ENCODE measurements around the gene RSRC1.
"Not testable (repeated sequence)": the region's sequence is repeated elsewhere in the genome, so short reads cannot be mapped to it uniquely, and the experiment has no call there.

RSRC1 gene

DNA sequence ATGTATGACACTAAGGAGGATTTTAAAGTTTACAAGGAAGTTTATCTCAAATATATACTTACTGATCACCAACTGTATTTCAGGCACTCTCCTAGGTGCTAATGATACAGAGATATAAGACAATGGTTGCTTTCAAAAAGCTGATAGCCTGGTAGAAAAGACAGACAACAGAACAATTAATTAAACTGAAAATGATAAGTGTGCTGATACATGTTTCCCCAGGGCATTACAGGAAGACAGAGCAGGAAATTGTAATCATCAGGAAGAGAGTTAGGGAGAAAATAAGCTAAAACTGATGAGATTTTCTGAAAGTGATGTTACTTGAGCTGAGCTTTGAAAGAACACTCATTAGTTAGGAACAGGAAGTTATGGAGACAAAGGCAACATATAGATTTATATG, 229.7 kb downstream of the RSRC1 start:
- no peak overlapping the region for H3K27ac ChIP-seq
- no peak for DNase-seq (ENCODE audit: low spot score)
- POLR2A ChIA-PET (ENCODE audit: low non-redundant PET), result no interaction called here
- CTCF ChIA-PET, result interaction anchor here (0.5 to 0.7 kb wide), 2 partner anchors 244 to 824 kb away, joined by 3 to 4 read pairs; no protein-coding TSS in a partner anchor
- TF ChIP-seq, protein P1, sequence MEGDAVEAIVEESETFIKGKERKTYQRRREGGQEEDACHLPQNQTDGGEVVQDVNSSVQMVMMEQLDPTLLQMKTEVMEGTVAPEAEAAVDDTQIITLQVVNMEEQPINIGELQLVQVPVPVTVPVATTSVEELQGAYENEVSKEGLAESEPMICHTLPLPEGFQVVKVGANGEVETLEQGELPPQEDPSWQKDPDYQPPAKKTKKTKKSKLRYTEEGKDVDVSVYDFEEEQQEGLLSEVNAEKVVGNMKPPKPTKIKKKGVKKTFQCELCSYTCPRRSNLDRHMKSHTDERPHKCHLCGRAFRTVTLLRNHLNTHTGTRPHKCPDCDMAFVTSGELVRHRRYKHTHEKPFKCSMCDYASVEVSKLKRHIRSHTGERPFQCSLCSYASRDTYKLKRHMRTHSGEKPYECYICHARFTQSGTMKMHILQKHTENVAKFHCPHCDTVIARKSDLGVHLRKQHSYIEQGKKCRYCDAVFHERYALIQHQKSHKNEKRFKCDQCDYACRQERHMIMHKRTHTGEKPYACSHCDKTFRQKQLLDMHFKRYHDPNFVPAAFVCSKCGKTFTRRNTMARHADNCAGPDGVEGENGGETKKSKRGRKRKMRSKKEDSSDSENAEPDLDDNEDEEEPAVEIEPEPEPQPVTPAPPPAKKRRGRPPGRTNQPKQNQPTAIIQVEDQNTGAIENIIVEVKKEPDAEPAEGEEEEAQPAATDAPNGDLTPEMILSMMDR (conservative IDR thresholded peaks at IDR 0.05; ENCODE audit: low read depth), result no peak

DNA sequence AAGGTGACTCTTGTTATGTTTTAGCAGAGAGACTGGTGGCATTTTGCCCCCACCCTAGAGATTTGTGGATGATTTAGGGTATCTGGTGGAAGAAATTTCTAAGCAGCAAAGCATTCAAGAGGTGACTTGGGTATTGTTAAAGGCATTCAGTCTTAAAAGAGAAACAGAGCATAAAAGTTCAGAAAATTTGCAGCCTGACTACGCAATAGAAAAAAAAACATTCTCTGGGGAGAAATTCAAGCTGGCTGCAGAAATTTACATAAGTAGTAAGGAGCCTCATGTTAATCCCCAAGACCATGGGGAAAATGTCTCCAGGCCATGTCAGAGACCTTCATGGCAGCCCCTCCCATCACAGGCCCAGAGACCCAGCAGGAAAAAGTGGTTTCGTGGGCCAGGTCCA, 231.1 kb downstream of the RSRC1 start:
- CTCF ChIA-PET, result interaction anchor here (0.6 to 0.7 kb wide), 2 partner anchors 93 to 309 kb away, joined by 3 read pairs; no protein-coding TSS in a partner anchor
- DNase-seq (ENCODE audit: low spot score); H3K27ac ChIP-seq; POLR2A ChIA-PET (ENCODE audit: low non-redundant PET): not testable (repeated sequence)

DNA sequence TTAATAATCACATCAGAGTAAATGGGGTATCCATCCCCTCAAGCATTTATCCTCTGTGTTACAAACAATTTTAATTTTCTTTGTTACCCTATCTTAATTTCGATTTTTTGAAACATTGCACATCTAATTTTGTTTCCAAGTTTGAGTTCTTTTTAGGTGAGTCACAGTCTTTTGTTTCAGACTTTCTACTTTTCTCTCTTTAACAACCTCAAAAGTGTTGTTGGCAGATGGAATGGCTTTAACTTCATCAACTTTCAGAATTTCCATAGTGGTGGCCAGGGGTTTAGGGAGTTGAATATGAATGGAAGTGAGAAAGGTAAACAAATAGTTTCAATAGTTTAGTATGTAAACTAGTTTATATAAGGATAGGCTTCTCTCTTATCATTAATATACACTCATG, 238.1 kb downstream of the RSRC1 start:
- H3K27ac ChIP-seq, result no peak overlapping the region
- no peak for DNase-seq (ENCODE audit: low spot score)
- TF ChIP-seq, protein P1 (conservative IDR thresholded peaks at IDR 0.05; ENCODE audit: low read depth), result no peak
- ChIA-PET POLR2A (ENCODE audit: low non-redundant PET) (no interaction called here), CTCF (no interaction called here)

DNA sequence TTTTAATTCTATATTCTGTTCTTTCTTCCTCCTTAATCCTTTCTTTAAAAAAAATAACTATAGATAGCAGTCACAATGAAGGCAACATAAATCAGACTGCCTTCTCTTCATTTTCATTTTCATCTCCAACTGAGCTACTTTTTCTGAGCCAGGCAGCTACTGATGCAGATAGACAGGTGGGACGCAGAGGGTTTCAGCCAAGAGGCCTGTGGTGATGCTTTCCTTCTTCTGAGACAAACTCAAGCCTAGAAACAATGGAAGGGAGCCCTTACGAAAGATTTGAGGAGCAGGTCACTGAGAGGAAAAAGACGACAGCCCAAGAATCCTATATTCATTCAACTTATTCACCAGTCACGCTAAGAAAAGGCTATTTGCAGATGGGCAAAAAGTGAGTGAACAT, 241.1 kb downstream of the RSRC1 start:
- H3K27ac ChIP-seq, result no peak overlapping the region
- TF ChIP-seq, protein P1 (conservative IDR thresholded peaks at IDR 0.05; ENCODE audit: low read depth), result no peak
- ChIA-PET POLR2A (ENCODE audit: low non-redundant PET) (no interaction called here), CTCF (no interaction called here)
- no peak for DNase-seq (ENCODE audit: low spot score)

DNA sequence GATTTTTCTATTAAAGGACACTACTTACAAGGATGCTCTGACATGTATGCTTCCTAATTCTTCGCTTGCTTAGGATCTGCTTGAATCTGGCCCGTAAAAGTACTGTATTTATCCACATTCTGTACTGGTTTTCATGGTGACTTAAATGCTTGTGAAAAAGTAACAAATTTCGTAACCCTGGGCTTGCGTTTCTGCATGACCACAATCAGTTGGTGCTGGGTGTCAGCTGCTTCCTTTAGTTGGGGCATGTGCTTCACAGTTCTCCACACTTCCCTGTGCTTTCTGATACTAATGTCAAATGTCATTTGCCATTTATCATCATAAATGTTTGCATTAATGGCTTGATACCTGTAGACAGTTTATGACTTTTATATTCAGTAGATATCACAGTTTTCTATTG, 242.7 kb downstream of the RSRC1 start:
- H3K27ac ChIP-seq, result no peak overlapping the region

DNA sequence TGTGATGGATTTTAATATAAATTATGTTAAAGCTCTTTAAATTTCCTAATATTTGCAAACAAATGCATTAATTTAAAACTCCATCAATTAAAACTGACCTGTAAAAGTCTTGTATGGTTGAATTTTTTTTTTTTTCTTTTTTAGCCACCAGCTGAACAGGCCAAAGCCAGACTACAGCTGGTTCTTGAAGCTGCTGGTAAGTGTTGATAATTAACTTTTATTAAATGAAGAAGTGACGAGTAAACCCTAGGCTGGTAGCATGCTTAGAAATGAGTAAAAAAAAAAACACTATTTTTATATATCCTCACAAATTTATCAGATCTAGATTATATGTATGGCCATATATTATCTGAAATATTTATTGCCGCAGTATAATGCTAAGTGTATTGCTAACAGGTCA, 244.8 kb downstream of the RSRC1 start:
- POLR2A ChIA-PET (ENCODE audit: low non-redundant PET), result no interaction called here

More for the DNA sequence above, 242.7 kb downstream of the RSRC1 start:
- POLR2A ChIA-PET (ENCODE audit: low non-redundant PET), result no interaction called here
- no peak for DNase-seq (ENCODE audit: low spot score)
- CTCF ChIA-PET, result interaction anchor here (0.7 kb wide), 1 partner anchor 592 kb away, joined by 4 read pairs; no protein-coding TSS in a partner anchor
- TF ChIP-seq, protein P1 (conservative IDR thresholded peaks at IDR 0.05; ENCODE audit: low read depth), result no peak

More for the DNA sequence above, 244.8 kb downstream of the RSRC1 start:
- CTCF ChIA-PET, result interaction anchor here (0.6 kb wide), 1 partner anchor 65 kb away, joined by 4 read pairs; no protein-coding TSS in a partner anchor
- no peak overlapping the region for H3K27ac ChIP-seq
- TF ChIP-seq, protein P1 (conservative IDR thresholded peaks at IDR 0.05; ENCODE audit: low read depth), result no peak
- DNase-seq (ENCODE audit: low spot score), result no peak

Measured in RWPE1 (cell line).